IMR-90 (cell line): Measurements from ENCODE around the gene GIT2.

ENCODE experiments used
- CEBPB ChIP-seq: IDR thresholded peaks from 2 replicates; pipeline ENCODE4 v1.6.1; 2012; ENCODE audit warnings: low read depth, low read length, improper control_type of control experiment
- CHD1 ChIP-seq: IDR thresholded peaks from 2 replicates; pipeline ENCODE4 v1.6.1; 2012; ENCODE audit warnings: low read depth, low read length, improper control_type of control experiment
- CTCF ChIP-seq: conservative IDR thresholded peaks from 2 replicates; pipeline ENCODE4 v1.5.1; 2012; ENCODE audit warnings: mild to moderate bottlenecking, low read depth, low read length, improper control_type of control experiment
- FOS ChIP-seq: fragments of 150-350 bp; IDR thresholded peaks from 2 replicates; pipeline ENCODE4 v1.6.1; 2016; ENCODE audit warnings: low read depth, low read length
- MAFK ChIP-seq: IDR thresholded peaks from 2 replicates; pipeline ENCODE4 v1.6.1; 2012; ENCODE audit warnings: low read depth, low read length, improper control_type of control experiment
- MXI1 ChIP-seq: IDR thresholded peaks from 2 replicates; pipeline ENCODE4 v1.6.1; 2012; ENCODE audit warnings: low read depth, mild to moderate bottlenecking, low read length, moderate library complexity, borderline replicate concordance
- POLR2A ChIP-seq: IDR thresholded peaks from 2 replicates; pipeline ENCODE4 v1.6.1; 2012; ENCODE audit warnings: mild to moderate bottlenecking, low read depth, low read length
- RAD21 ChIP-seq: IDR thresholded peaks from 2 replicates; pipeline ENCODE4 v1.6.1; 2012; ENCODE audit warnings: low read length, improper control_type of control experiment
- RFX5 ChIP-seq: IDR thresholded peaks from 2 replicates; pipeline ENCODE4 v1.8.0; 2012; ENCODE audit warnings: low read depth, mild to moderate bottlenecking, low read length, moderate library complexity
- USF2 ChIP-seq: fragments of 150-350 bp; IDR thresholded peaks from 2 replicates; pipeline ENCODE4 v1.6.1; 2017; ENCODE audit warnings: mild to moderate bottlenecking, antibody characterized with exemption, low read length, low read depth

GRCh38 chr12:109905301-109905700, 90.9 kb downstream of the GIT2 start:
- no peak for TF ChIP-seq CTCF
- no peak for TF ChIP-seq POLR2A
- no peak for TF ChIP-seq MXI1
- TF ChIP-seq RAD21: no peak
- TF ChIP-seq FOS: no peak
- TF ChIP-seq CEBPB: no peak
- TF ChIP-seq USF2: no peak
- no peak for TF ChIP-seq CHD1
- no peak for TF ChIP-seq MAFK
- TF ChIP-seq RFX5: no peak
